GM21423 (cell line): ENCODE results near the gene GPM6B.

Experiments
- ATAC-seq: cut with Tn5 transposase; IDR thresholded peaks from one replicate; pipeline ENCODE4 v1.9.1; 2021; ENCODE audit warnings: mild to moderate bottlenecking, moderate library complexity; ENCODE audit not compliant: unreplicated experiment

Gene GPM6B

GRCh38 chrX:13816643-13817627 is at the start of gene GPM6B:
Gene GPM6B (minus strand): TSS chrX:13817093. CDS start chrX:13816904, 189 bp downstream.
- ATAC-seq = no peak

GRCh38 chrX:13864264-13864663 is 47.4 kb upstream of the GPM6B start:
- no peak for ATAC-seq

GRCh38 chrX:13863324-13863723 is 46.4 kb upstream of the GPM6B start:
- ATAC-seq = no peak

- no peak for ATAC-seq
Measured at GRCh38 chrX:13859724-13860123, 42.8 kb upstream of the GPM6B start.

- no peak for ATAC-seq
Measured at GRCh38 chrX:13857804-13858203, 40.9 kb upstream of the GPM6B start.

- no peak for ATAC-seq
Measured at GRCh38 chrX:13855689-13856450, 39.0 kb upstream of the GPM6B start.

- ATAC-seq = no peak
Measured at GRCh38 chrX:13854003-13854402, 37.1 kb upstream of the GPM6B start.

- ATAC-seq = peak; percentile 55
Measured at GRCh38 chrX:13852001-13852695, 35.3 kb upstream of the GPM6B start.

- ATAC-seq = no peak
Measured at GRCh38 chrX:13845721-13846378, 29.0 kb upstream of the GPM6B start.

GRCh38 chrX:13843150-13843721 is 26.3 kb upstream of the GPM6B start:
- no peak for ATAC-seq

- no peak for ATAC-seq
Measured at GRCh38 chrX:13840121-13840520, 23.2 kb upstream of the GPM6B start.

- ATAC-seq = no peak
Measured at GRCh38 chrX:13837290-13837745, 20.4 kb upstream of the GPM6B start.

- ATAC-seq = no peak
Measured at GRCh38 chrX:13836575-13836974, 19.7 kb upstream of the GPM6B start.

- ATAC-seq = no peak
Measured at GRCh38 chrX:13835825-13836224, 18.9 kb upstream of the GPM6B start.

GRCh38 chrX:13834355-13834754 is 17.5 kb upstream of the GPM6B start:
- ATAC-seq = no peak

- ATAC-seq = no peak
Measured at GRCh38 chrX:13829983-13830382, 13.1 kb upstream of the GPM6B start.

GRCh38 chrX:13828392-13828791 is 11.5 kb upstream of the GPM6B start:
- ATAC-seq = no peak

- no peak for ATAC-seq
Measured at GRCh38 chrX:13827298-13828090, 10.6 kb upstream of the GPM6B start.

- no peak for ATAC-seq
Measured at GRCh38 chrX:13826770-13827169, 9.9 kb upstream of the GPM6B start.
